GM12878 (cell line): ENCODE results near the gene SPATA25. TPM values are rescaled to one million over a fixed set of nuclear protein-coding genes. Genes with fewer than 3 reads are reported as not detected.

Experiments
- ATAC-seq: fragments of 200-7000 bp; cut with Tn5 transposase; 3 replicates; pipeline ENCODE4 v1.9.1; 2020; ENCODE audit warnings: mild to moderate bottlenecking, moderate library complexity
- BruUV-seq: library from RNA; stranded (reverse); fragments of 400-500 nt; replicated peaks from 2 replicates; lab custom pipeline; 2021; lab: Mats Ljungman, UMichigan
- CTCF ChIA-PET: fragments of 300-600 bp; sonication (Branson Sonifier 250); formaldehyde crosslinking; extraction: SDS; loops from one replicate; lab custom pipeline; 2021; ENCODE audit warnings: inconsistent platforms; lab: Yijun Ruan, JAX
- POLR2A ChIA-PET: fragments of 350-600 bp; formaldehyde crosslinking; extraction: SDS; loops from one replicate; lab custom pipeline; 2021; ENCODE audit warnings: inconsistent platforms; lab: Charles Lee
- RAD21 ChIA-PET: fragments of 300-600 bp; sonication (Branson Sonifier 250); formaldehyde crosslinking; loops from one replicate; lab custom pipeline; 2023; ENCODE audit warnings: antibody characterized with exemption; ENCODE audit not compliant: unreplicated experiment; lab: Charles Lee
- SMC1A ChIA-PET: fragments of 300-600 bp; sonication (Branson Sonifier 250); formaldehyde crosslinking; loops from one replicate; lab custom pipeline; 2023; ENCODE audit not compliant: unreplicated experiment, uncharacterized antibody; lab: Charles Lee
- DNase-seq: peaks from one replicate; pipeline ENCODE4 v3.0.0-alpha.2; 2011; ENCODE audit warnings: low read depth, low spot score
- FAIRE-seq: peaks from 3 replicates; lab custom pipeline; 2011; peaks lifted over from hg19 to GRCh38; lab: Jason Lieb, UNC
- H2AFZ ChIP-seq: 2 replicates; pipeline ENCODE4 v1.6.0; 2011; ENCODE audit warnings: low read depth, low read length, control low read depth; ENCODE audit not compliant: control insufficient read depth
- H3K27ac ChIP-seq: 2 replicates; pipeline ENCODE4 v1.5.1; 2011; ENCODE audit warnings: control low read depth; ENCODE audit not compliant: control insufficient read depth, insufficient read depth
- H3K27me3 ChIP-seq, 2 experiments: replicated peaks in 1 of 2; 2 replicates each; pipeline versions ENCODE4 v1.6.0 to v1.6.1; 2011; ENCODE audit warnings: low read length in 1 of 2; ENCODE audit not compliant: control insufficient read depth in 2 of 2, insufficient read depth in 2 of 2
- H3K36me3 ChIP-seq, 2 experiments: 2 replicates each; pipeline ENCODE4 v1.5.1; 2011; ENCODE audit warnings: low read length in 1 of 2; ENCODE audit not compliant: control insufficient read depth in 2 of 2, insufficient read depth in 2 of 2
- H3K4me1 ChIP-seq: 2 replicates; pipeline ENCODE4 v1.6.1; 2011; ENCODE audit warnings: mild to moderate bottlenecking, low read length, moderate library complexity, mixed read lengths; ENCODE audit not compliant: control insufficient read depth, insufficient read depth
- H3K4me2 ChIP-seq: 2 replicates; pipeline ENCODE4 v1.6.0; 2011; ENCODE audit warnings: control low read depth; ENCODE audit not compliant: control insufficient read depth, insufficient read depth
- H3K4me3 ChIP-seq: fragments of 200-600 bp; sonication (generic); 2 replicates; pipeline ENCODE4 v1.5.1; 2016
- H3K79me2 ChIP-seq: 2 replicates; pipeline ENCODE4 v1.6.0; 2011; ENCODE audit warnings: low read length; ENCODE audit not compliant: control insufficient read depth, insufficient read depth
- H3K9ac ChIP-seq: 2 replicates; pipeline ENCODE4 v1.8.0; 2011; ENCODE audit warnings: low read length, control low read depth, mixed read lengths; ENCODE audit not compliant: control insufficient read depth, insufficient read depth
- H3K9me3 ChIP-seq: replicated peaks from 3 replicates; pipeline ENCODE4 v1.5.1; 2011; ENCODE audit warnings: mild to moderate bottlenecking, low read length; ENCODE audit not compliant: control insufficient read depth, insufficient read depth
- H4K20me1 ChIP-seq: 2 replicates; pipeline ENCODE4 v1.6.0; 2011; ENCODE audit not compliant: control insufficient read depth, insufficient read depth
- CHD4 ChIP-seq: fragments of 200-600 bp; sonication (generic); IDR thresholded peaks from 2 replicates; pipeline ENCODE4 v1.6.1; 2016; ENCODE audit warnings: mild to moderate bottlenecking
- GATAD2B ChIP-seq: fragments of 450-650 bp; conservative IDR thresholded peaks from 2 replicates; pipeline ENCODE4 v1.6.1; 2017; ENCODE audit warnings: low read depth, mild to moderate bottlenecking, moderate library complexity
- IRF4 ChIP-seq: IDR thresholded peaks from 2 replicates; pipeline ENCODE4 v1.6.1; 2011; ENCODE audit warnings: low read depth, low read length
- KAT2A ChIP-seq: conservative IDR thresholded peaks from 2 replicates; pipeline ENCODE4 v1.6.1; 2011; ENCODE audit warnings: low read depth, low read length; ENCODE audit not compliant: control insufficient read depth
- LARP7 ChIP-seq: fragments of 450-650 bp; IDR thresholded peaks from 2 replicates; pipeline ENCODE4 v1.6.1; 2017; ENCODE audit warnings: mild to moderate bottlenecking
- MTA2 ChIP-seq: fragments of 450-650 bp; IDR thresholded peaks from 2 replicates; pipeline ENCODE4 v1.6.1; 2016; ENCODE audit warnings: low read depth, mild to moderate bottlenecking, moderate library complexity
- PML ChIP-seq: IDR thresholded peaks from 2 replicates; pipeline ENCODE4 v1.6.1; 2012; ENCODE audit warnings: low read length, inconsistent platforms
- POLR2A ChIP-seq: IDR thresholded peaks from 2 replicates; pipeline ENCODE4 v1.6.1; 2011; ENCODE audit warnings: low read depth, mild to moderate bottlenecking, low read length
- RAD21 ChIP-seq: IDR thresholded peaks from 2 replicates; pipeline ENCODE4 v1.6.1; 2011; ENCODE audit warnings: mild to moderate bottlenecking, low read depth, low read length, moderate library complexity; ENCODE audit not compliant: insufficient read depth
- STAT1 ChIP-seq: fragments of 450-650 bp; conservative IDR thresholded peaks from 2 replicates; pipeline ENCODE4 v1.6.1; 2014; ENCODE audit warnings: antibody characterized with exemption, mild to moderate bottlenecking
- TBL1XR1 ChIP-seq: IDR thresholded peaks from 2 replicates; pipeline ENCODE4 v1.6.1; 2012; ENCODE audit warnings: low read depth, low read length, improper control_type of control experiment
- TCF12 ChIP-seq: IDR thresholded peaks from 2 replicates; pipeline ENCODE4 v1.6.1; 2011; ENCODE audit warnings: low read depth, mild to moderate bottlenecking, low read length
- YY1 ChIP-seq: IDR thresholded peaks from 2 replicates; pipeline ENCODE4 v1.6.1; 2011; ENCODE audit warnings: low read depth, mild to moderate bottlenecking, low read length
- WGBS: methylation state at CpG from one replicate; pipeline ENCODE4 v1.1.6; 2016; ENCODE audit warnings: low lambda C conversion rate; ENCODE audit not compliant: insufficient replicate concordance, insufficient coverage; ENCODE audit errors: missing lambda C conversion rate; 5-methylcytosine and 5-hydroxymethylcytosine counted together
- in situ Hi-C: fragments of 300-500 bp; cut with MboI; formaldehyde crosslinking; loops from 9 replicates; pipeline ENCODE4 v1.14.3; 2018; ENCODE audit warnings: mixed read lengths
- intact Hi-C: fragments of 100-400 bp; cut with micrococcal nuclease; formaldehyde crosslinking; loops from one replicate; pipeline ENCODE4 v1.14.2; 2022; ENCODE audit not compliant: unreplicated experiment
- polyA plus RNA-seq, 11 experiments: library from polyadenylated mRNA; depleted of rRNA in 4 of 11; unstranded in 6 of 11; stranded (reverse) in 5 of 11; fragments of >200 nt; fragmentation: Nextera tagmentation in 4 of 11; fragmentation: Illumina TruSeq in 1 of 11; extraction: Ambion mirVana in 4 of 11; extraction: Trizol in 1 of 11; gene quantifications; 1 replicate in 1 of 11; 2 replicates in 10 of 11; pipeline versions ENCODE4 v1.2.1 to v1.2.3, GENCODE V29; 2011 to 2016; ENCODE audit warnings: inconsistent platforms in 2 of 11, missing spikeins in 2 of 11, low read depth in 1 of 11
- total RNA-seq, 4 experiments: library from RNA; depleted of rRNA in 3 of 4; stranded (reverse); fragments of >200 nt in 3 of 4; fragmentation: Illumina TruSeq in 1 of 4; extraction: Trizol in 1 of 4; gene quantifications; 2 replicates each; pipeline versions ENCODE4 v1.2.1 to v1.2.3, GENCODE V29; 2013 to 2021
- TF ChIP-seq, protein P1 (sequence below): fragments of 450-650 bp; IDR thresholded peaks from 2 replicates; pipeline ENCODE4 v1.6.1; 2018; ENCODE audit warnings: borderline replicate concordance, mild to moderate bottlenecking; ENCODE audit not compliant: partially characterized antibody
- TF ChIP-seq, protein P2 (sequence below): fragments of 450-650 bp; IDR thresholded peaks from 2 replicates; pipeline ENCODE4 v1.6.1; 2017; ENCODE audit warnings: mild to moderate bottlenecking, moderate library complexity

Gene SPATA25
- total and polyA plus RNA-seq, 10 of the 15 experiments (the other 5 are each of a cell fraction or from before 2014, with no cell fraction given), result 0.28 to 2.9 (median 1.3) TPM; not detected in 3

DNA sequence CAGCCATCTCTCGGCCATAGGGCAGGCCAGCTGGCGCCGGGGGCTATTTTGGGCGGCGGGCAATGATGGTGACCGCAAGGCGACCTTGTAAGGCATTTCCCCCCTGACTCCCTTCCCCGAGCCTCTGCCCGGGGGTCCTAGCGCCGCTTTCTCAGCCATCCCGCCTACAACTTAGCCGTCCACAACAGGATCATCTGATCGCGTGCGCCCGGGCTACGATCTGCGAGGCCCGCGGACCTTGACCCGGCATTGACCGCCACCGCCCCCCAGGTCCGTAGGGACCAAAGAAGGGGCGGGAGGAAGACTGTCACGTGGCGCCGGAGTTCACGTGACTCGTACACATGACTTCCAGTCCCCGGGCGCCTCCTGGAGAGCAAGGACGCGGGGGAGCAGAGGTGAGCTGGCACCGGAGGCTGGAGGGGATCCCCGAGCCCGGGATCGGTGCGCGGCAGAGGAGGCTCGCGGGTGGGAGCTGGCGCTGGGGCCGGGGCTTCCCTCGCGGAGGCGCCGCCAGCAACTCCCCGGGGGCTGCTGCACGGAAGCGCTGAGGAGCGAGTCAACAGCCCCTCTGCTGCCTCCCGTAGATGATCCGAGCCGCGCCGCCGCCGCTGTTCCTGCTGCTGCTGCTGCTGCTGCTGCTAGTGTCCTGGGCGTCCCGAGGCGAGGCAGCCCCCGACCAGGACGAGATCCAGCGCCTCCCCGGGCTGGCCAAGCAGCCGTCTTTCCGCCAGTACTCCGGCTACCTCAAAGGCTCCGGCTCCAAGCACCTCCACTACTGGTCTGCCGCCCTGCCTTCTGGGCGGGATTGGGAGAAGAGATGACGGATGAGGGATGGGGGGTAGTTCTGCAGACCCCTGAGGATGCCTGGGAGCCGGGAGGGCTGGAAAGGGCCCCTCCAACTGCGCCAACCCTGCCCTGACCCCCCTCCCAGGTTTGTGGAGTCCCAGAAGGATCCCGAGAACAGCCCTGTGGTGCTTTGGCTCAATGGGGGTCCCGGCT is 3.9 kb upstream of the SPATA25 start, which contains the start of the genes CTSA and NEURL2:
TSS of gene CTSA (plus strand) at position 351 of the 999 bp plus-strand sequence. CDS start at position 585, 234 bp downstream.
TSS of gene NEURL2 (minus strand) at position 224 of the 999 bp plus-strand sequence. CDS start at position 7, 217 bp downstream.
- Histone ChIP-seq H4K20me1 (no peaks in the 10 kb centered on the region), H3K36me3 (peaks cover 0 to 4% of the 10 kb centered on the region in 2 experiments; a peak in 2 of 4 replicates), H2AFZ (peak within 1 kb of the TSS; percentile 87), H3K4me2 (peak within 1 kb of the TSS; percentile 98), H3K27me3 (no peaks in the 10 kb centered on the region), H3K27ac (peak within 1 kb of the TSS; percentile 75), H3K9ac (peak within 1 kb of the TSS; percentile 81), H3K9me3 (no peaks in the 10 kb centered on the region), H3K79me2 (peaks cover 4% of the 10 kb centered on the region), H3K4me3 (peak within 1 kb of the TSS; percentile 83), H3K4me1 (peaks cover 22% of the 10 kb centered on the region)
- no TSS peak for BruUV-seq
- in situ Hi-C loops, result no loop called here
- ChIA-PET CTCF (interaction anchor here (0.8 to 3.0 kb wide), 9 partner anchors 10 to 92 kb away, joined by 4 to 38 read pairs (median 5); partner anchors contain the start of genes PCIF1, UBE2C and ZSWIM1), RAD21 (interaction anchor here (1.0 to 3.4 kb wide), 6 partner anchors 10 to 78 kb away, joined by 3 to 25 read pairs (median 6); partner anchors contain the start of gene ZSWIM1), SMC1A (interaction anchor here (1.1 to 2.8 kb wide), 8 partner anchors 9 to 93 kb away, joined by 3 to 12 read pairs (median 4); partner anchors contain the start of genes PLTP and ZSWIM1), POLR2A (interaction anchor here (0.5 to 2.4 kb wide), 10 partner anchors 10 to 79 kb away, joined by 3 to 19 read pairs (median 4); partner anchors contain the start of genes PCIF1 and ZSWIM1)
- FAIRE-seq (peak; percentile 91), DNase-seq (peak; percentile 51), ATAC-seq (peak; percentile 87)
- intact Hi-C loops, result loop anchor here (1.0 to 5.0 kb wide), 4 partner anchors 19 to 81 kb away; partner anchors contain the start of genes ACOT8, PCIF1, ZNF335 and ZSWIM3
- WGBS, result 1% methylated on average over 78 of the region's 78 CpGs
- TF ChIP-seq RAD21 (0 out of 2 replicates have a peak, but pooled peaks have one; percentile 9), POLR2A (peak; percentile 88), KAT2A (no peak), TBL1XR1 (peak; percentile 78; the same call in 1 of the 2 replicates), TCF12 (peak; percentile 65), CHD4 (no peak), STAT1 (peak; percentile 86), MTA2 (peak; percentile 68), GATAD2B (peak; percentile 74), LARP7 (peak; percentile 79; the same call in 1 of the 2 replicates), IRF4 (no peak), PML (no peak), YY1 (peak; percentile 92)
- TF ChIP-seq, protein P1, sequence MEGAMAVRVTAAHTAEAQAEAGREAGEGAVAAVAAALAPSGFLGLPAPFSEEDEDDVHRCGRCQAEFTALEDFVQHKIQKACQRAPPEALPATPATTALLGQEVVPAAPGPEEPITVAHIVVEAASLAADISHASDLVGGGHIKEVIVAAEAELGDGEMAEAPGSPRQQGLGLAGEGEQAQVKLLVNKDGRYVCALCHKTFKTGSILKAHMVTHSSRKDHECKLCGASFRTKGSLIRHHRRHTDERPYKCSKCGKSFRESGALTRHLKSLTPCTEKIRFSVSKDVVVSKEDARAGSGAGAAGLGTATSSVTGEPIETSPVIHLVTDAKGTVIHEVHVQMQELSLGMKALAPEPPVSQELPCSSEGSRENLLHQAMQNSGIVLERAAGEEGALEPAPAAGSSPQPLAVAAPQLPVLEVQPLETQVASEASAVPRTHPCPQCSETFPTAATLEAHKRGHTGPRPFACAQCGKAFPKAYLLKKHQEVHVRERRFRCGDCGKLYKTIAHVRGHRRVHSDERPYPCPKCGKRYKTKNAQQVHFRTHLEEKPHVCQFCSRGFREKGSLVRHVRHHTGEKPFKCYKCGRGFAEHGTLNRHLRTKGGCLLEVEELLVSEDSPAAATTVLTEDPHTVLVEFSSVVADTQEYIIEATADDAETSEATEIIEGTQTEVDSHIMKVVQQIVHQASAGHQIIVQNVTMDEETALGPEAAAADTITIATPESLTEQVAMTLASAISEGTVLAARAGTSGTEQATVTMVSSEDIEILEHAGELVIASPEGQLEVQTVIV, result peak; percentile 66
- TF ChIP-seq, protein P2, sequence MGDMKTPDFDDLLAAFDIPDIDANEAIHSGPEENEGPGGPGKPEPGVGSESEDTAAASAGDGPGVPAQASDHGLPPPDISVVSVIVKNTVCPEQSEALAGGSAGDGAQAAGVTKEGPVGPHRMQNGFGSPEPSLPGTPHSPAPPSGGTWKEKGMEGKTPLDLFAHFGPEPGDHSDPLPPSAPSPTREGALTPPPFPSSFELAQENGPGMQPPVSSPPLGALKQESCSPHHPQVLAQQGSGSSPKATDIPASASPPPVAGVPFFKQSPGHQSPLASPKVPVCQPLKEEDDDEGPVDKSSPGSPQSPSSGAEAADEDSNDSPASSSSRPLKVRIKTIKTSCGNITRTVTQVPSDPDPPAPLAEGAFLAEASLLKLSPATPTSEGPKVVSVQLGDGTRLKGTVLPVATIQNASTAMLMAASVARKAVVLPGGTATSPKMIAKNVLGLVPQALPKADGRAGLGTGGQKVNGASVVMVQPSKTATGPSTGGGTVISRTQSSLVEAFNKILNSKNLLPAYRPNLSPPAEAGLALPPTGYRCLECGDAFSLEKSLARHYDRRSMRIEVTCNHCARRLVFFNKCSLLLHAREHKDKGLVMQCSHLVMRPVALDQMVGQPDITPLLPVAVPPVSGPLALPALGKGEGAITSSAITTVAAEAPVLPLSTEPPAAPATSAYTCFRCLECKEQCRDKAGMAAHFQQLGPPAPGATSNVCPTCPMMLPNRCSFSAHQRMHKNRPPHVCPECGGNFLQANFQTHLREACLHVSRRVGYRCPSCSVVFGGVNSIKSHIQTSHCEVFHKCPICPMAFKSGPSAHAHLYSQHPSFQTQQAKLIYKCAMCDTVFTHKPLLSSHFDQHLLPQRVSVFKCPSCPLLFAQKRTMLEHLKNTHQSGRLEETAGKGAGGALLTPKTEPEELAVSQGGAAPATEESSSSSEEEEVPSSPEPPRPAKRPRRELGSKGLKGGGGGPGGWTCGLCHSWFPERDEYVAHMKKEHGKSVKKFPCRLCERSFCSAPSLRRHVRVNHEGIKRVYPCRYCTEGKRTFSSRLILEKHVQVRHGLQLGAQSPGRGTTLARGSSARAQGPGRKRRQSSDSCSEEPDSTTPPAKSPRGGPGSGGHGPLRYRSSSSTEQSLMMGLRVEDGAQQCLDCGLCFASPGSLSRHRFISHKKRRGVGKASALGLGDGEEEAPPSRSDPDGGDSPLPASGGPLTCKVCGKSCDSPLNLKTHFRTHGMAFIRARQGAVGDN, result peak; percentile 78
